Transverse colon (tissue), 4 donors: ENCODE results near the gene CCSER2. TPM values are rescaled to one million over a fixed set of nuclear protein-coding genes. Genes with fewer than 3 reads are reported as not detected.

Experiments
- DNase-seq: peaks from one replicate; pipeline ENCODE4 v3.0.0-alpha.2; 2019
- H3K27ac ChIP-seq, 4 donors: fragments of 200-600 bp; sonication (generic); 2 replicates each; pipeline ENCODE4 v1.5.1; 2016 to 2018; ENCODE audit warnings: inconsistent platforms in 4 of 4
- H3K27me3 ChIP-seq: fragments of 200-600 bp; sonication (generic); 2 replicates; pipeline ENCODE4 v1.5.1; 2017; ENCODE audit warnings: inconsistent platforms
- H3K36me3 ChIP-seq, 4 donors: fragments of 200-600 bp; sonication (generic); 2 replicates each; pipeline ENCODE4 v1.5.1; 2017 to 2019; ENCODE audit warnings: inconsistent platforms in 4 of 4
- H3K4me1 ChIP-seq, 4 donors: fragments of 200-600 bp; sonication (generic); 2 replicates each; pipeline ENCODE4 v1.5.1; 2017 to 2020; ENCODE audit warnings: inconsistent platforms in 4 of 4
- H3K4me3 ChIP-seq, 4 donors: fragments of 200-600 bp; sonication (generic); 1 replicate in 1 of 4; 2 replicates in 3 of 4; pipeline versions ENCODE4 v1.5.1 to v1.6.1; 2017 to 2019; ENCODE audit warnings: inconsistent platforms in 4 of 4
- H3K9me3 ChIP-seq, 2 donors: fragments of 200-600 bp; sonication (generic); 2 replicates each; pipeline ENCODE4 v1.5.1; 2017 to 2019; ENCODE audit warnings: inconsistent platforms in 2 of 2
- EP300 ChIP-seq: sonication (generic); formaldehyde crosslinking; IDR thresholded peaks from one replicate; pipeline ENCODE4 v1.6.1; 2017; ENCODE audit warnings: antibody characterized with exemption, low read depth
- POLR2A ChIP-seq: fragments of 450-650 bp; IDR thresholded peaks from one replicate; pipeline ENCODE4 v1.6.1; 2016; ENCODE audit warnings: antibody characterized with exemption, mild to moderate bottlenecking, moderate library complexity
- POLR2AphosphoS5 ChIP-seq, 3 donors: sonication (generic); formaldehyde crosslinking; IDR thresholded peaks; one replicate each; pipeline ENCODE4 v1.6.1; 2016; ENCODE audit warnings: antibody characterized with exemption in 3 of 3
- WGBS, 2 donors: methylation state at CpG; one replicate each; pipeline ENCODE4 v1.1.5; 2018; ENCODE audit warnings: low coverage in 1 of 2; 5-methylcytosine and 5-hydroxymethylcytosine counted together
- in situ Hi-C, 4 donors: fragments of 200-750 bp; cut with MboI; loops; one replicate each; pipeline versions ENCODE4 v1.15.0 to v1.15.1; 2017; ENCODE audit warnings: low sequenced_read_pairs in 3 of 4, low pct_ligation_motif_present in 1 of 4, low pct_unique_long_range_greater_than_20kb in 1 of 4
- intact Hi-C: fragments of 100-400 bp; cut with DNase I; formaldehyde crosslinking; loops from one replicate; pipeline ENCODE4 v1.15.1; 2023; ENCODE audit warnings: low total_unique reads
- total RNA-seq, 4 donors: library from RNA; depleted of rRNA; stranded (reverse); fragments of >200 nt; gene quantifications; one replicate each; pipeline ENCODE4 v1.1.0, GENCODE V29; 2016
- TF ChIP-seq, protein P1 (sequence below), 5 experiments: fragments of 200-600 bp in 3 of 5; fragments of 450-650 bp in 2 of 5; sonication (generic) in 3 of 5; IDR thresholded peaks; 1 replicate in 2 of 5; 2 replicates in 3 of 5; pipeline ENCODE4 v1.5.1; 2016 to 2017; ENCODE audit warnings: antibody characterized with exemption in 5 of 5, inconsistent platforms in 3 of 5, mild to moderate bottlenecking in 2 of 5, moderate library complexity in 1 of 5

The CCSER2 gene
- total RNA-seq, 4 donors from 2014 or later, result 20.9 to 45.6 (median 33.7) TPM

DNA sequence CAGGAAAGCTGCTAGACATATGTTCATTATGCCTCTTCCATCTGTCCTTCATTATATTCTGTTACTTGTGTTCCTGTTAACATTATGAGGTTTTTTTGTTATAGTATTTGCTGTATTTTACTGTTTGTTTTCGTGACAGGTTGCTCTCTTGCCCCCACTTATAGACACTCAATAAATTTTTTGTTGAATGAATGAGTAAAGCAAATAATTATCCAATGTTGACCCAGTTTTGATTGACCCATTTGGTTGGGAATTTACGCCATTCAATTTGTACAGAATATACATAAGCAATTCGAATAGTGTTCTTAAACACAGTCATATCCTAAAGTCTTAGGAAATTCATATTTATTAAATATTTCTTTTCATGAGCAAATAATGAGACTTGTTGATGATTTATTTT lies 11.8 kb downstream of the CCSER2 start:
- Histone ChIP-seq H3K36me3 (no peaks in the 10 kb centered on the region), H3K27ac (no peak overlapping the region), H3K4me1 (peaks cover 4 to 21% (median 10%) of the 10 kb centered on the region in 4 donors), H3K27me3 (no peaks in the 10 kb centered on the region), H3K4me3 (no peak overlapping the region), H3K9me3 (no peaks in the 10 kb centered on the region)
- intact Hi-C loops (no loop called here), in situ Hi-C loops (loop anchor here in 1 of 4 donors (25.0 kb wide), 1 partner anchor 203 kb away; the partner anchor contains the start of gene GHITM)
- TF ChIP-seq, protein P1, sequence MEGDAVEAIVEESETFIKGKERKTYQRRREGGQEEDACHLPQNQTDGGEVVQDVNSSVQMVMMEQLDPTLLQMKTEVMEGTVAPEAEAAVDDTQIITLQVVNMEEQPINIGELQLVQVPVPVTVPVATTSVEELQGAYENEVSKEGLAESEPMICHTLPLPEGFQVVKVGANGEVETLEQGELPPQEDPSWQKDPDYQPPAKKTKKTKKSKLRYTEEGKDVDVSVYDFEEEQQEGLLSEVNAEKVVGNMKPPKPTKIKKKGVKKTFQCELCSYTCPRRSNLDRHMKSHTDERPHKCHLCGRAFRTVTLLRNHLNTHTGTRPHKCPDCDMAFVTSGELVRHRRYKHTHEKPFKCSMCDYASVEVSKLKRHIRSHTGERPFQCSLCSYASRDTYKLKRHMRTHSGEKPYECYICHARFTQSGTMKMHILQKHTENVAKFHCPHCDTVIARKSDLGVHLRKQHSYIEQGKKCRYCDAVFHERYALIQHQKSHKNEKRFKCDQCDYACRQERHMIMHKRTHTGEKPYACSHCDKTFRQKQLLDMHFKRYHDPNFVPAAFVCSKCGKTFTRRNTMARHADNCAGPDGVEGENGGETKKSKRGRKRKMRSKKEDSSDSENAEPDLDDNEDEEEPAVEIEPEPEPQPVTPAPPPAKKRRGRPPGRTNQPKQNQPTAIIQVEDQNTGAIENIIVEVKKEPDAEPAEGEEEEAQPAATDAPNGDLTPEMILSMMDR (IDR thresholded peaks at IDR 0.05), result no peak
- TF ChIP-seq EP300 (no peak), POLR2A (no peak), POLR2AphosphoS5 (IDR thresholded peaks at IDR 0.05) (no peak)
- DNase-seq, result no peak
- WGBS, 2 donors, result 59 to 87% methylated on average over 3 of the region's 3 CpGs

DNA sequence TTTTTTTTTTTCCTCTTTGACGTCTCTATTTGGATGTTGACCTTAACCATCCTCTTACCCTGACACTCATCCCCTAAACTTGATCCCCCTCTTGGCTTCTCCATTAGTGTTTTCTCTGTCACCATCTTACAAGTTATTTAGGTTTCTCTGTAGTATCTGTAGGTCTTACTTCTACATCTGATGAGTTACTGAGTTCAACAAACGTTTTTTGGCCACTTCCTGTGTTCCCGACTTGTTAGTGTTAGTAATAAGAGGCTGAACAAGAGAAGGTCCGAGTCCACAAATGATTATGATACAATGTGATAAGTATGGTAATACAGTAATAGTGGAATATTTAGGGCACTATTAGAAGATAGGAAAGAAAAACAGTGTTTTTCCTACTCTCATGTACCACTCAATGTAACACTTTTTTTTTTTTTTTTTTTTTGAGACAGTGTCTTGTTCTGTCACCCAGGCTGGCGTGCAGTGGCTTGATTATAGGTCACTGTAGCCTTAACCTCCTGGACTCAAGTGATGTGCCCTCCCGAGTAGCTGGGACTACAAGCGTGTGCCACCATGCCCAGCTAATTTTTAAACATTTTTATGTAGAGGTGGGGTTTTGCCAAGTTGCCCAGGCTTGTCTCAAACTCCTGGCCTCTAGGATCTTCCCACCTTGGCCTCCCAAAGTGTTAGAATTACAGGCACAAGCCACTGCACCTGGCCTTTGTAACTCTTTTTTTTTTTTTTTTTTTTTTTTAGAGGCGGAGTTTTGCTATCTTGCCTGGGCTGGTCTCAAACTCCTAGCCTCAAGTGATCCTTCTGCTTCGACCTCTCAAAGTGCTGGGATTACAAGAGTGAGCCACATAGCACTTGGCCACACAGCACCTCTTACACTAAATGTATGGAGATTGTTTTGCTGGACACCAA lies 12.5 kb downstream of the CCSER2 start:
- TF ChIP-seq EP300, result no peak
- TF ChIP-seq, protein P1 (IDR thresholded peaks at IDR 0.05), result no peak
- no peak for TF ChIP-seq POLR2A
- TF ChIP-seq POLR2AphosphoS5 (IDR thresholded peaks at IDR 0.05), result no peak
- Histone ChIP-seq H3K27me3 (no peaks in the 10 kb centered on the region), H3K27ac (no peak overlapping the region), H3K4me1 (peaks cover 4 to 28% (median 10%) of the 10 kb centered on the region in 4 donors), H3K36me3 (no peaks in the 10 kb centered on the region), H3K4me3 (no peak overlapping the region), H3K9me3 (no peaks in the 10 kb centered on the region)
- in situ Hi-C loops (loop anchor here in 1 of 4 donors (25.0 kb wide), 1 partner anchor 204 kb away; the partner anchor contains the start of gene GHITM), intact Hi-C loops (no loop called here)
- WGBS, 2 donors, result 76 to 80% methylated on average over 6 to 9 of the region's 9 CpGs
- DNase-seq, result no peak

- H3K9me3 ChIP-seq, result no peaks in the 10 kb centered on the region
- 74% methylated on average over 1 of the region's 1 CpG; no CpG with 5 or more reads in 1 of the 2 donors for WGBS, 2 donors
- intact Hi-C loops, result no loop called here
- TF ChIP-seq, protein P1 (IDR thresholded peaks at IDR 0.05), result no peak
- no peak for TF ChIP-seq POLR2A
- no peak for TF ChIP-seq POLR2AphosphoS5 (IDR thresholded peaks at IDR 0.05)
- TF ChIP-seq EP300, result no peak
- no peaks in the 10 kb centered on the region for H3K27me3 ChIP-seq
- no peaks in the 10 kb centered on the region for H3K36me3 ChIP-seq
- H3K27ac ChIP-seq, result no peak overlapping the region
- no peak for DNase-seq
- H3K4me3 ChIP-seq, result no peak overlapping the region
- in situ Hi-C loops, result loop anchor here in 1 of 4 donors (25.0 kb wide), 1 partner anchor 204 kb away; the partner anchor contains the start of gene GHITM
- peaks cover 4 to 33% (median 10%) of the 10 kb centered on the region in 4 donors for H3K4me1 ChIP-seq
These were observed 13.1 kb downstream of the CCSER2 start for GRCh38 chr10:84341538-84341856.

GRCh38 chr10:84341983-84342382 lies 13.6 kb downstream of the CCSER2 start:
- DNase-seq, result no peak
- no peaks in the 10 kb centered on the region for H3K9me3 ChIP-seq
- in situ Hi-C loops, result loop anchor here in 1 of 4 donors (25.0 kb wide), 1 partner anchor 205 kb away; the partner anchor contains the start of gene GHITM
- no peaks in the 10 kb centered on the region for H3K27me3 ChIP-seq
- no peaks in the 10 kb centered on the region for H3K36me3 ChIP-seq
- no peak overlapping the region for H3K27ac ChIP-seq
- WGBS, 2 donors, result 61 to 67% methylated on average over 1 of the region's 1 CpG
- no peak overlapping the region for H3K4me3 ChIP-seq
- intact Hi-C loops, result no loop called here
- TF ChIP-seq POLR2AphosphoS5 (IDR thresholded peaks at IDR 0.05) (no peak), EP300 (no peak), POLR2A (no peak)
- TF ChIP-seq, protein P1 (IDR thresholded peaks at IDR 0.05), result no peak
- peaks cover under 1 to 30% (median 8%) of the 10 kb centered on the region in 4 donors for H3K4me1 ChIP-seq
